Progenitor cell of endocrine pancreas (in vitro differentiated cells): ENCODE results near the gene GALT. TPM values are rescaled to one million over a fixed set of nuclear protein-coding genes. Genes with fewer than 3 reads are reported as not detected.

ENCODE experiments used
- DNase-seq: peaks from one replicate; pipeline ENCODE4 v3.0.0; 2021; ENCODE audit warnings: low spot score; ENCODE audit not compliant: unreplicated experiment
- H3K27ac Mint-ChIP-seq: 2 replicates; pipeline ENCODE4 v1.8.0; 2021; ENCODE audit warnings: mild to moderate bottlenecking, moderate library complexity, mixed read lengths
- H3K27me3 Mint-ChIP-seq: 2 replicates; pipeline ENCODE4 v1.8.0; 2021; ENCODE audit warnings: mixed read lengths
- H3K36me3 Mint-ChIP-seq: 2 replicates; pipeline ENCODE4 v1.8.0; 2022; ENCODE audit warnings: mixed read lengths; ENCODE audit not compliant: insufficient read depth
- H3K4me1 Mint-ChIP-seq: 2 replicates; pipeline ENCODE4 v1.8.0; 2021; ENCODE audit warnings: low read depth, mixed read lengths
- H3K4me3 Mint-ChIP-seq: 2 replicates; pipeline ENCODE4 v1.8.0; 2021; ENCODE audit warnings: low read depth, mild to moderate bottlenecking, moderate library complexity, mixed read lengths
- H3K9me3 Mint-ChIP-seq: 2 replicates; pipeline ENCODE4 v1.8.0; 2021; ENCODE audit warnings: low read depth, mixed read lengths
- CTCF ChIP-seq: fragments of 200-600 bp; sonication (generic); IDR thresholded peaks from one replicate; pipeline ENCODE4 v1.5.0; 2021; ENCODE audit warnings: antibody characterized with exemption, mild to moderate bottlenecking; ENCODE audit not compliant: unreplicated experiment
- total RNA-seq: library from RNA; stranded (reverse); gene quantifications from 2 replicates; pipeline ENCODE4 v1.2.1, GENCODE V29; 2021

Gene GALT
- total RNA-seq, 1 donor from 2014 or later = 85.6 TPM

DNA sequence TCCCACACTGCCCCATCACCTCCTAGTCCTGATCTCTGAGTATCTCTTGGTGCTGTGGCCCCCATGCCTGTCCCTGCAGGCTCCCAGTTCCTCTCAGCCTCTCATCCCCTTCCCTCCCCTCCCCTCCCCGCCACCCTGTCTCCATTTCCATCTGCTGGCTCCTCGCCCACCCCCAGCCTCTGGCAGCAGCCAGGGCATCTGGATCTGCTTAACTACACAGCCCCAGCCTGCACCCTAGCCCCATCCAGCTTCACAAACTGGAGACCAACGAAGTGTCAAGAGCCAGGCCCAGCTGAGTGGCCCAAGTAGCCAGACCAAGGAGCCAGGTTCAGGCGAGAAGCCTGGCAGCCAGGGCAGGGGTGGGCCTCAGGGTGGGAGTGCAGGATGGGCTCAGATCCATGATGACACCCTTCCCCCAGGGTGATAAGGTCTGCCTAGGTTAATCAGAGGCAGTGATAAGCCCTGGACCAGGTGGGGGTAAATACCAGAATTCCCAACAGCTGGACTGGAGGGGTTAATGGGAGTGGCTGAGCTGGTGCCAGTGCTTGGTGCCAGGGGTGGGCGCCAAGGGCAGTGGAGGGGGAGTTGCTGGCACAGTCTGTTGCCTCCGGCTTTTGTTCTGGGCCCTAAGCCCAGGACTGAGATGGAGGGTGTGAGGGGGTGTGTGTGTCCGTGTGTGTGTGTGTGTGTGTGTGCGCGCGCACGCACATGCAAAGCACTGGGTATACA lies 8.0 kb downstream of the GALT start:
- Mint-ChIP-seq H3K4me3 (no peak overlapping the region), H3K27me3 (no peaks in the 10 kb centered on the region), H3K27ac (no peak overlapping the region), H3K4me1 (peaks cover 27% of the 10 kb centered on the region), H3K9me3 (no peaks in the 10 kb centered on the region), H3K36me3 (peaks cover under 1% of the 10 kb centered on the region)
- no peak for DNase-seq
- no peak for TF ChIP-seq CTCF

DNA sequence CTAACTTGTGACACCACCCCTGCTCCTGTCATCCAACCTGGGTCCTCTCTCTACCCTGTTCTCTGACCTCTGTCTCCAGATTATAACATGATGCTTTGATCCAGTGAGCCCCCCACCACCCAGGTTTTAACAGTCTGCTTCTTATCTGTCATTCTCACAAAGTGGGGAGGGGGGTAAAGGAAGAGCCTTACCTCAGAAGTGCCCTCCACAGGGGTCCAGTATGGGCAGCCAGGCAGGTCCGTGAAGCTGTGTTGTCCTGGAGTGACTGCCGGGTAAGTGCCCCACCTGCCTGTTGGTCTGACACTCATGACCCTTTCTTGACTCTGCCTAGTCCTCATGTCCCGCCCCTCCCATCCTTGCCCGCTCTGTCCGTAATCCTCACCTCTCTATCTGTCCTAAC lies 8.9 kb downstream of the GALT start:
- TF ChIP-seq CTCF = no peak
- Mint-ChIP-seq H3K36me3 (no peaks in the 10 kb centered on the region), H3K27ac (no peak overlapping the region), H3K27me3 (no peaks in the 10 kb centered on the region), H3K4me1 (peaks cover 27% of the 10 kb centered on the region), H3K9me3 (no peaks in the 10 kb centered on the region), H3K4me3 (no peak overlapping the region)
- no peak for DNase-seq

DNA sequence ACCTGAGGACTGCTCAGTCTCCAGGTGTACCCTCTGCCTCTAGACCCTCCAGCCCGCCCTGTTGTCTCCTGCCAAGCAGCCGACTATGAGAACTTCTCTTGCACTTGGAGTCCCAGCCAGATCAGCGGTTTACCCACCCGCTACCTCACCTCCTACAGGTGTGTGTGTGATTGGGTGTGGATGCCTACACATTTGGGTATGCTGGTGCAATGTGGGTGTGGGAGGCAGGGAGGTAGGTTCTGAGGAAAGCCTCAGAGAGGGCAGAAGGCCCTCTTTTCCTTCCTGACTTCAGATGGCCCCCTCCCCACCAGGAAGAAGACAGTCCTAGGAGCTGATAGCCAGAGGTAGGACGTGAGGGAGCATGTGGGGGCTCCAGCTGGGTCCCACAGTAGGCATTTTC lies 10.5 kb downstream of the GALT start:
- TF ChIP-seq CTCF = no peak
- Mint-ChIP-seq H3K27ac (no peak overlapping the region), H3K36me3 (no peaks in the 10 kb centered on the region), H3K9me3 (no peaks in the 10 kb centered on the region), H3K4me1 (peaks cover 20% of the 10 kb centered on the region), H3K4me3 (no peak overlapping the region), H3K27me3 (no peaks in the 10 kb centered on the region)
- DNase-seq = no peak

DNA sequence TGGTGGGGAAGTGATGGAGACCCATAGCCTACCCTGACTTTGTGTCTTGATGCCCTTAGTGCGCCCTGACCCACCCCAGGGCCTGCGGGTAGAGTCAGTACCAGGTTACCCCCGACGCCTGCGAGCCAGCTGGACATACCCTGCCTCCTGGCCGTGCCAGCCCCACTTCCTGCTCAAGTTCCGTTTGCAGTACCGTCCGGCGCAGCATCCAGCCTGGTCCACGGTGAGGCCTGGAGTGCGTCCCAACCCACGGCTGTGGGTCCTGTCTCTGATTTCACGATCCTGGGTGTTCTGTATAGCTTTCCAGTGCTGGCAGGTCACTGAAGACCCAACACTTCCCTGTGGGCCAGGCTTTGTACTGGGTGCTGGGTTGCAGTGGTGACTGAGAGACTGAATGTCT lies 12.0 kb downstream of the GALT start:
- Mint-ChIP-seq H3K4me3 (no peak overlapping the region), H3K36me3 (no peaks in the 10 kb centered on the region), H3K27me3 (no peaks in the 10 kb centered on the region), H3K27ac (no peak overlapping the region), H3K4me1 (peaks cover 6% of the 10 kb centered on the region), H3K9me3 (no peaks in the 10 kb centered on the region)
- TF ChIP-seq CTCF = no peak
- DNase-seq = no peak

DNA sequence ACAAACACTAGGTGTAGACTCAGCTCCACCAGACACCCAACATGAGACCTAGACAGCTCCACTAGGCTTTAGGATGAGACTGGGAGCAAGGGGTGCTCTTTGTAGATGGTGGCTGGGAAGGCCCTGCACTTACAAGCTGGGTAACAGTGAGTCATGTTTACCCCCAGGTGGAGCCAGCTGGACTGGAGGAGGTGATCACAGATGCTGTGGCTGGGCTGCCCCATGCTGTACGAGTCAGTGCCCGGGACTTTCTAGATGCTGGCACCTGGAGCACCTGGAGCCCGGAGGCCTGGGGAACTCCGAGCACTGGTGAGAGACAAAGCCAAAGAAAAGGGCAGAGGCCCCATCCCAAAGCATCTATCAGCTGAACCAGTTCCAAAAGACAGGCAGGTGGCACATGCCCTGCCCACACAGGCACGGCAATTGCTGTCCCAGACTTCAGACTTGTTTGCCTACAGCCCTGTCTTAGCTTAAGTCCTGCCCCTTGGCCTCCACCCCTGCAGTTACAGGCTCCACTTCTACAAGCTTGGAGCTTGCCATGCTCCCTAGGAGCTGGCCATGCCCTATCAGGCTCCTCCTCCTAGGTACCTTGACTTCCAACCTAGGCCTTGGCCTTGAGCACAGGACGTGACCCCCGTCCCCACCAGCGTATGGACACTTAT lies 13.2 kb downstream of the GALT start:
- Mint-ChIP-seq H3K4me3 (no peak overlapping the region), H3K4me1 (peaks cover 2% of the 10 kb centered on the region), H3K36me3 (no peaks in the 10 kb centered on the region), H3K27me3 (no peaks in the 10 kb centered on the region), H3K9me3 (no peaks in the 10 kb centered on the region), H3K27ac (no peak overlapping the region)
- no peak for TF ChIP-seq CTCF
- DNase-seq = no peak
